ENCODE results near the gene GLRA3. TPM values are rescaled to one million over a fixed set of nuclear protein-coding genes. Genes with fewer than 3 reads are reported as not detected.

GLRA3 gene
- total RNA-seq, 1 experiment from 2014 or later: 0.15 TPM

DNA sequence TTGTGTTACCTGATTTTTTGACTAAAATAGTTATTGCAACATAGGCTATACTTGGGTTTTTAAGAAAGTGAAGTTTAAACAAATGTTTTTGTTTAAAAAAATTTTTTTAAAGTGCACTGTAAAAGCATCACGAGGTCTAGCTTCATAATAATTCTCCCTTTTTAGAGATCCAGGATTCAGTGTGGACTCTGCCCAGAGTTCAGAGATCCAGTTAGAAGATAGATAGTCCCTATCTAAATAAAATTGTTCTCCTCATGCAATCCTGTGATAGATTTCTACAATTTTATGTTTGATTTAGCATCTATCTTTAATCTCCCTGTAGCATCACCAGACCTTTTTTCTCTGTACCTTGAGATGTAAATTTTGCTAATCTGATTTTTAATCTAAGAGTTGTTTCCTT lies 221.3 kb downstream of the GLRA3 start:
- no peak for DNase-seq (ENCODE audit: extremely low read depth, low read depth)

GRCh38 chr4:174604198-174604597 lies 224.8 kb downstream of the GLRA3 start:
- no peak for DNase-seq (ENCODE audit: extremely low read depth, low read depth)

DNA sequence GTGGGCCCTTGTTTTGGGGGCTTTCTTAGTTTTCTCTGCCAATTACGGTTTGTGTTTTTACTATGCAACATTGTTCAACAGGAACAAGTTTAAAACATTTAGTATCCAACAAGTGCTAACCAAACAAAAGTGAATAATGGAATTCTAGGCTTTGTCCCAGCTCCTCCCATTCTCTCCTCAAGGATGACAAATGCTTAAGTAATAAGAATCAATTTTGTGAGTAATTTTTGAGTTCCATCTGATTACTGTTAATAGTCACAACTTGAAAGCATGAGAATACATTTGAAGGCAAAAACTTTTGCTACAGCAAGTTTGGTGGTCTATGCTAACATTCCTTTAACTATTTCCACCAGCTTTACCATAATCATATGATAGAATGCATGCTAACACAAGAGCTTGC lies 228.7 kb downstream of the GLRA3 start:
- DNase-seq (ENCODE audit: extremely low read depth, low read depth): no peak

DNA sequence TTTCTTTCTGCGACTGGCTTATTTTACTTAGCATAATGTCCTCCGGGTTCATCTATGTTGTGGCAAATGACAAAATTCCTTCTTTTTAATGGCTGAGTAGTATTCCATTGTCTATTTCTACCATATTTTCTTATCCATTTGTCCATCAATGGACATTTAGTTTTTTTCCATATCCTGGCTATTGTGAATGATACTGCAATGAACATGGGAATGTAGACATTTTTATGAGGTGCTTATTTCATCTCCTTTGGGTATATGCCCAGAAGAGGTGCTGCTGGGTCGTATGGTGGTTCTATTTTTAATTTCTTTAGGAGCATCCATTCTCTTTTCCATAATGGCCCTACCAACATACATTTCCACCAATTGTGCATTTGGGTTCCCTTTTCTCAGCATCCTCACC lies 230.2 kb downstream of the GLRA3 start:
- DNase-seq (ENCODE audit: extremely low read depth, low read depth): no peak

DNA sequence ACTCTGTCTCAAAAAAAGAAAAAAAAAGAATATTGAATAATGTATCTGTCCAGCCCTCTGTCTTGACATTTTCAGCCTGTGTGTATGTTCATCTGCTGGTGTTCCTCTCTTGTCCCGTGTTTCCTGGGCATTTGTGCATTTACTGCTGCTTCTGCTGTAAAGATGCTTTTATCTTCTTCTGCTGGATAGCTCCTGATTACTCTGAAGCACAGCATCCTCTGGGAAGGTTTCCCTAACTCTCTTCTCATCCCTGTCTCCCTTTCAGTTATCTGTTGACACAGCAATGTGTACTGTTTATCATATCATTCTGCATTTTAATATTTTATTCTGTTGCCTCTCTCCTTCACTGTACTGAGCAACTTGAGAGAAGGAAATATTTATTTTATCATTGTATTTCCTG lies 232.5 kb downstream of the GLRA3 start:
- no peak for DNase-seq (ENCODE audit: extremely low read depth, low read depth)

GRCh38 chr4:174595141-174595929 lies 233.7 kb downstream of the GLRA3 start:
- no peak for DNase-seq (ENCODE audit: extremely low read depth, low read depth)

- no peak for DNase-seq (ENCODE audit: extremely low read depth, low read depth)
These were observed 235.3 kb downstream of the GLRA3 start for GRCh38 chr4:174593701-174594100.

- DNase-seq (ENCODE audit: extremely low read depth, low read depth): no peak
These were observed 236.1 kb downstream of the GLRA3 start for GRCh38 chr4:174592985-174593335.

DNA sequence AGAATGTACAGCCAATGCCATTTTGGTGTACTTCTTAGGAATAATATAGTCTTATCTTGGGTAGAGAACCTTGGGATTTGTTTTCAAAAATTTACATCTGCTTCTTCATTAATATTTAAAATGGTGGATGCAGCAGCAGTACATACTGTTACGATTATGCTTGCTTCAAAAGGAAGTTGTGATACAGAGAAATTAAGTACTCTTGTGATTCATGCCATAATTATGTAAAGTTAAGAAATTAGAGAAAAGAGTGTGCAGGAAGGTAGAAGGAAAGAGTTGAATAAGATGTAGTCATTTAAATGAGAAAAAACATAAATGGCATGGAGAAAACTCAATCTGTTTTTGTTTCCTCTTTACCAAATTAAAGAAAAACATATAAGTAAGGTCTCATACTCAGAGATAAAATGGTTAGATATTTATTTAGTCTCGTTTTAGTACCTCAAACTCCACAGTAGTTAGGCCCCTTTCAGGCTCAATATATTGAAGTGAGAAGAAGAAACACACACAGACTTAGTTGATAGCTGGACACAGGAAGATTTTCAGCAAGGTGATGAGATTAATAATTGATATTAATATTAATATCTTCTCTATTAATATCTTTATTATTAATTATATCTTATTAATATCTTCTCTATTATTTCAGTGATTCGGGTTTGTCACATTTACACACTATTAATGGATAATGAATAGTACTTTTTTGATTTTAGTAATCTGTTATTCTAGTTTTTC lies 236.6 kb downstream of the GLRA3 start:
- no peak for DNase-seq (ENCODE audit: extremely low read depth, low read depth)

- DNase-seq (ENCODE audit: extremely low read depth, low read depth): no peak
These were observed 237.6 kb downstream of the GLRA3 start for GRCh38 chr4:174591243-174592021.

DNA sequence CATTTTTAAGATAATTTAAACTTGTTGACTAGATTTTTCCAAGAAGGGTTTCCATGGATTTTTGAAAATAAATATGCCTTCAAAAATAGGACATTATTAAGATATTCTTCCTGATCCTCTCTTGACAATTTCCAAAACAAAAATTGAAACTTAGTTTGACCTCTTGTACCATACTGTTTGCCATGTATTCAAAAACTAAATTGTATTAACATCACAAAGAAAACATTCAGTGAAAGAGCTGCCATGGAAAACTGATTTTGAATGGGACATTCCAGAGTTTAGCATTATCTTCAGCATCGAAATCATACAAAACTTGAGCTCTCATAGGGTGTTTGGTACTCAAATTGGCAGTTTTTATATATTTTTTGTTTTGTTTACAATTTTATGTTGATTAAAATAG lies 238.7 kb downstream of the GLRA3 start:
- DNase-seq (ENCODE audit: extremely low read depth, low read depth): no peak

Other genes starting within 250 kb of the GLRA3 start
- not detected in 2 replicates for gene ADAM29, start 89.1 kb upstream of the GLRA3 start, total RNA-seq (2014; rRNA removed; shearing (Covaris generic))